DOHH2 (cell line): ENCODE measurements around the gene PDZRN4.

Experiments used
- CTCF ChIP-seq: fragments of 200-600 bp; sonication (generic); IDR thresholded peaks from one replicate; pipeline ENCODE4 v1.5.1; 2014; ENCODE audit warnings: antibody characterized with exemption, mild to moderate bottlenecking, low read depth, low read length; ENCODE audit not compliant: poor library complexity, severe bottlenecking
- EZH2phosphoT487 ChIP-seq: fragments of 200-600 bp; sonication (generic); IDR thresholded peaks from 2 replicates; pipeline ENCODE4 v1.6.1; 2017; ENCODE audit warnings: borderline replicate concordance, mild to moderate bottlenecking, antibody characterized with exemption, low read length, moderate library complexity, mixed read lengths

- TF ChIP-seq CTCF (no peak), EZH2phosphoT487 (no peak)
Observed at GRCh38 chr12:41269056-41269455, 80.9 kb downstream of the PDZRN4 start.
